NB4 (cell line): ENCODE measurements around the gene GNA15.

Experiments used
- DNase-seq: peaks from one replicate; pipeline ENCODE4 v3.0.0; 2010; ENCODE audit warnings: low read depth
- H3K4me3 ChIP-seq: one replicate; pipeline ENCODE4 v1.5.1; 2011; ENCODE audit warnings: mild to moderate bottlenecking, low read depth, low read length, moderate library complexity
- MYC ChIP-seq: IDR thresholded peaks from 2 replicates; pipeline ENCODE4 v1.6.1; 2011; ENCODE audit warnings: low read depth, low read length
- POLR2A ChIP-seq: IDR thresholded peaks from 2 replicates; pipeline ENCODE4 v1.6.1; 2011; ENCODE audit warnings: mild to moderate bottlenecking; ENCODE audit not compliant: insufficient read length; ENCODE audit errors: extremely low read depth
- TF ChIP-seq, protein P1 (sequence below): IDR thresholded peaks from 2 replicates; pipeline ENCODE4 v1.6.1; 2011; ENCODE audit warnings: low read depth, low read length
- TF ChIP-seq, protein P2 (sequence below): IDR thresholded peaks from one replicate; pipeline ENCODE4 v1.5.1; 2012; ENCODE audit warnings: low read depth, low read length

GNA15 gene

DNA sequence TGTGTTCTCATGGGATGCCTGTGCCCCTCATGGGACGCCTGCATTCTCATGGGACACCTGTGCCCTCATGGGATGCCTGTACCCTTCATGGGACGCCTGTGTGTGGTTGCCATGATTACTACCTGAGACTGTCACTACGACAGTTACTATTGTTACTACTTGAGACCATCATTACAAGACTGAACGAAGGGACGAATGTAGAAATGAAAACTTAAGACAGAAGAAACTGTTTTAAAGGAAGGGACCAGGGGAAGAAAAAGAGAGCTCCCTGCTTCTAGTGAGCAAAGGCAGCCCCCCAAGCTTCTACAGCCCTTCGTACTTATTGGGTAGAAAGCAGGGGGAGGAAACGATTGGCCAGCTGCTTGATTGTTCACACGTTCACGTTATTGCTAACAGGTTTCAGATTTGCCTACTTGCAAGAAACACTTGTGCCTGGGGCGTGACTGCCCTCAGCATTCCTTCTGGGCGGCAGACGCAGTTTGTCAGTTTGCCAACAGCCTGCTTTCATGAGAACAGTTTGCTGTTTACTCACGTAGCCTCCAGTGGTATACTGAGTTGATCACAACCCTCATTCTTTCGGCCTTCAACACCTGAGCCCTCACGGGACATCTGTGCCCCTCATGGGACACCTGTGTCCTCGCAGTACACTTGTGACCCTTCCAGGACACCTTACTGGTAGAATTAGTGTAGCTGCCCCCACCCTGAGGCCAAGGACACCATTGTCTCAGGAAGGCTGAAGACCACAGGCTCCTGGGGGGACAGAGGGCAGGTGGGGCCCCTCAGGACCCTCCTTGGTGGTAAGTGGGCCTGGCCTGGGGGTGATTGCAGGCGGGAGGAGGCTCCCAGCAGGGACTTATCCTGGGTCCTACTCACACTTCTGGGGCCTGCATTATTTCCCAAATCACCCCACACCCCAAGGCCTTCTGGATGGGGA, 40.2 kb downstream of the GNA15 start:
- no peak overlapping the region for H3K4me3 ChIP-seq

DNA sequence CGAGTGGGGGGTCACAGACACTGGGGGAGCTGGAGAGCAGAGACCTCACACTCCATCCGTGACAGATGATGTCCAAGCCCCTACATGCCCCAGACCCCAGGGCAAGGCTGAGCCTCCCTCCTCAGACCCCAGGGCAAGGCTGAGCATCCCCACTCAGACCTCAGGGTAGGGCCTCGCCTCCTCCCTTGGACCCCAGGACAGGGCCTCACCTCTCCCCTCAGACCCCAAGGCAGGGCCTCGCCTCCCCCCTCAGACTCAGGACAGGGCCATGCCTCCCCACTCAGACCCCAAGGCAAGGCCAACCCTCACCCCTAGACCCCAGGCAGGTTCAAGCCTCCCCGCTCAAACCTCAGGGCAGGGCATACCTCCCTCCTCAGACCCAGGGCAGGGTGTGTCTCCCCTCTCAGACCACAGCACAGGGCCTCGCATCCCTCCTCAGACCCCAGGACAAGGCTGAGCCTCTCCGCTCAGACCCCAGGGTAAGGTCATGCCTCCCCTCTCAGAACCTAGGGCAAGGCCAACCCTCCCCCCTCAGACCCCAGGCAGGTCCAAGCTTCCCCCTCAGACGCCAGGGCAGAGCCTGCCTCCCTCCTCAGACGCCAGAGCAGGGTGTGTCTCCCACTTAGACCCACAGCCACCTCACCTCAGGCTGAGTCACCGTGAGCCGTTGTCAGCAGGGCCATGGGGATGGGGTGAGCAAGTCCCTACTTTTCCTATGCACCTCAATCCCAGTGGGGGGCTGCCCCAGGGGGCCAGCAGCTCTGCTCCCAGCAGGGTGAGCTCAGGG, 41.1 kb downstream of the GNA15 start:
- DNase-seq, result peak; percentile 68
- TF ChIP-seq, protein P1, sequence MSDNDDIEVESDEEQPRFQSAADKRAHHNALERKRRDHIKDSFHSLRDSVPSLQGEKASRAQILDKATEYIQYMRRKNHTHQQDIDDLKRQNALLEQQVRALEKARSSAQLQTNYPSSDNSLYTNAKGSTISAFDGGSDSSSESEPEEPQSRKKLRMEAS, result no peak
- TF ChIP-seq, protein P2, sequence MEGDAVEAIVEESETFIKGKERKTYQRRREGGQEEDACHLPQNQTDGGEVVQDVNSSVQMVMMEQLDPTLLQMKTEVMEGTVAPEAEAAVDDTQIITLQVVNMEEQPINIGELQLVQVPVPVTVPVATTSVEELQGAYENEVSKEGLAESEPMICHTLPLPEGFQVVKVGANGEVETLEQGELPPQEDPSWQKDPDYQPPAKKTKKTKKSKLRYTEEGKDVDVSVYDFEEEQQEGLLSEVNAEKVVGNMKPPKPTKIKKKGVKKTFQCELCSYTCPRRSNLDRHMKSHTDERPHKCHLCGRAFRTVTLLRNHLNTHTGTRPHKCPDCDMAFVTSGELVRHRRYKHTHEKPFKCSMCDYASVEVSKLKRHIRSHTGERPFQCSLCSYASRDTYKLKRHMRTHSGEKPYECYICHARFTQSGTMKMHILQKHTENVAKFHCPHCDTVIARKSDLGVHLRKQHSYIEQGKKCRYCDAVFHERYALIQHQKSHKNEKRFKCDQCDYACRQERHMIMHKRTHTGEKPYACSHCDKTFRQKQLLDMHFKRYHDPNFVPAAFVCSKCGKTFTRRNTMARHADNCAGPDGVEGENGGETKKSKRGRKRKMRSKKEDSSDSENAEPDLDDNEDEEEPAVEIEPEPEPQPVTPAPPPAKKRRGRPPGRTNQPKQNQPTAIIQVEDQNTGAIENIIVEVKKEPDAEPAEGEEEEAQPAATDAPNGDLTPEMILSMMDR, result no peak
- TF ChIP-seq POLR2A, result no peak
- no peak for TF ChIP-seq MYC
- H3K4me3 ChIP-seq, result no peak overlapping the region

More for the DNA sequence above, 40.2 kb downstream of the GNA15 start:
- TF ChIP-seq, protein P1, result no peak
- TF ChIP-seq POLR2A (no peak), MYC (no peak)
- TF ChIP-seq, protein P2, result no peak
- DNase-seq, result no peak

DNA sequence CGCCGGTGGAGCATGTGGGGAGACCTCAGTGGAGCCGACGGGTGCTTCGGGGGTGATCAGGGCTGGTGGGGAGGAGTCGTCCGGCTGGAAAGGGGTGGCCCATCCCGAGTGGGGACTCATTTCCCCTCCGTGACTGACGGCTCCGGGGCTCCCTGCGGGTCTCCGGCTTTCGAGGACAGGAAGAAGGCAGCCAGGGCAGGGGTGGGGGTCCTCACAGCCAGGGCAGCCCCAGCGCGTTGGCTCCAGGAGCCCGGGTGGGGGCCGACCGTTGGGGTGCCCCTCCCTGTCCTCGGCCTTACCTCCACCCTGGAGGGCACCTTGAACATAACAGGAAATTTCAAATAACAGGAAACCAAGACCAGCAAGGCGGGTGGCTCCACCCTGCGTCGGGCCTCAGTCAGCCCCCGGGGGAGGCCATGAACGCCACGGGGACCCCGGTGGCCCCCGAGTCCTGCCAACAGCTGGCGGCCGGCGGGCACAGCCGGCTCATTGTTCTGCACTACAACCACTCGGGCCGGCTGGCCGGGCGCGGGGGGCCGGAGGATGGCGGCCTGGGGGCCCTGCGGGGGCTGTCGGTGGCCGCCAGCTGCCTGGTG, 42.6 kb downstream of the GNA15 start, which contains the start of gene S1PR4:
S1PR4 (plus strand) TSS at position 393 of the 596 bp plus-strand sequence; CDS start at position 417, 24 bp downstream.
- TF ChIP-seq POLR2A, result peak; percentile 64
- TF ChIP-seq, protein P1, result peak; percentile 18; the same call in 1 of the 2 replicates
- TF ChIP-seq, protein P2, result peak; percentile 6
- TF ChIP-seq MYC, result peak; percentile 24; the same call in 1 of the 2 replicates
- H3K4me3 ChIP-seq, result peak within 1 kb of the TSS; percentile 81
- peak; percentile 86 for DNase-seq

DNA sequence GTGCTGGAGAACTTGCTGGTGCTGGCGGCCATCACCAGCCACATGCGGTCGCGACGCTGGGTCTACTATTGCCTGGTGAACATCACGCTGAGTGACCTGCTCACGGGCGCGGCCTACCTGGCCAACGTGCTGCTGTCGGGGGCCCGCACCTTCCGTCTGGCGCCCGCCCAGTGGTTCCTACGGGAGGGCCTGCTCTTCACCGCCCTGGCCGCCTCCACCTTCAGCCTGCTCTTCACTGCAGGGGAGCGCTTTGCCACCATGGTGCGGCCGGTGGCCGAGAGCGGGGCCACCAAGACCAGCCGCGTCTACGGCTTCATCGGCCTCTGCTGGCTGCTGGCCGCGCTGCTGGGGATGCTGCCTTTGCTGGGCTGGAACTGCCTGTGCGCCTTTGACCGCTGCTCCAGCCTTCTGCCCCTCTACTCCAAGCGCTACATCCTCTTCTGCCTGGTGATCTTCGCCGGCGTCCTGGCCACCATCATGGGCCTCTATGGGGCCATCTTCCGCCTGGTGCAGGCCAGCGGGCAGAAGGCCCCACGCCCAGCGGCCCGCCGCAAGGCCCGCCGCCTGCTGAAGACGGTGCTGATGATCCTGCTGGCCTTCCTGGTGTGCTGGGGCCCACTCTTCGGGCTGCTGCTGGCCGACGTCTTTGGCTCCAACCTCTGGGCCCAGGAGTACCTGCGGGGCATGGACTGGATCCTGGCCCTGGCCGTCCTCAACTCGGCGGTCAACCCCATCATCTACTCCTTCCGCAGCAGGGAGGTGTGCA, 43.3 kb downstream of the GNA15 start:
- DNase-seq, result peak; percentile 56
- peak; percentile 4; the same call in 1 of the 2 replicates for TF ChIP-seq MYC
- TF ChIP-seq POLR2A, result no peak
- TF ChIP-seq, protein P2, result no peak
- TF ChIP-seq, protein P1, result no peak
- H3K4me3 ChIP-seq, result peak overlapping the region; percentile 81
